ENCODE measurements around the gene IQSEC1.

The IQSEC1 gene

GRCh38 chr3:13080026-13080425 is 6.8 kb upstream of the IQSEC1 start:
- DNase-seq (ENCODE audit: low read depth), result no peak
- TF ChIP-seq, protein P1, sequence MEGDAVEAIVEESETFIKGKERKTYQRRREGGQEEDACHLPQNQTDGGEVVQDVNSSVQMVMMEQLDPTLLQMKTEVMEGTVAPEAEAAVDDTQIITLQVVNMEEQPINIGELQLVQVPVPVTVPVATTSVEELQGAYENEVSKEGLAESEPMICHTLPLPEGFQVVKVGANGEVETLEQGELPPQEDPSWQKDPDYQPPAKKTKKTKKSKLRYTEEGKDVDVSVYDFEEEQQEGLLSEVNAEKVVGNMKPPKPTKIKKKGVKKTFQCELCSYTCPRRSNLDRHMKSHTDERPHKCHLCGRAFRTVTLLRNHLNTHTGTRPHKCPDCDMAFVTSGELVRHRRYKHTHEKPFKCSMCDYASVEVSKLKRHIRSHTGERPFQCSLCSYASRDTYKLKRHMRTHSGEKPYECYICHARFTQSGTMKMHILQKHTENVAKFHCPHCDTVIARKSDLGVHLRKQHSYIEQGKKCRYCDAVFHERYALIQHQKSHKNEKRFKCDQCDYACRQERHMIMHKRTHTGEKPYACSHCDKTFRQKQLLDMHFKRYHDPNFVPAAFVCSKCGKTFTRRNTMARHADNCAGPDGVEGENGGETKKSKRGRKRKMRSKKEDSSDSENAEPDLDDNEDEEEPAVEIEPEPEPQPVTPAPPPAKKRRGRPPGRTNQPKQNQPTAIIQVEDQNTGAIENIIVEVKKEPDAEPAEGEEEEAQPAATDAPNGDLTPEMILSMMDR (conservative IDR thresholded peaks at IDR 0.05; ENCODE audit: low read depth, low read length), result no peak
- no peak overlapping the region for H3K4me3 ChIP-seq (ENCODE audit: low read depth, low read length)

GRCh38 chr3:13079510-13079909 is 6.3 kb upstream of the IQSEC1 start:
- H3K4me3 ChIP-seq (ENCODE audit: low read depth, low read length), result no peak overlapping the region
- TF ChIP-seq, protein P1 (conservative IDR thresholded peaks at IDR 0.05; ENCODE audit: low read depth, low read length), result no peak
- DNase-seq (ENCODE audit: low read depth), result no peak

DNA sequence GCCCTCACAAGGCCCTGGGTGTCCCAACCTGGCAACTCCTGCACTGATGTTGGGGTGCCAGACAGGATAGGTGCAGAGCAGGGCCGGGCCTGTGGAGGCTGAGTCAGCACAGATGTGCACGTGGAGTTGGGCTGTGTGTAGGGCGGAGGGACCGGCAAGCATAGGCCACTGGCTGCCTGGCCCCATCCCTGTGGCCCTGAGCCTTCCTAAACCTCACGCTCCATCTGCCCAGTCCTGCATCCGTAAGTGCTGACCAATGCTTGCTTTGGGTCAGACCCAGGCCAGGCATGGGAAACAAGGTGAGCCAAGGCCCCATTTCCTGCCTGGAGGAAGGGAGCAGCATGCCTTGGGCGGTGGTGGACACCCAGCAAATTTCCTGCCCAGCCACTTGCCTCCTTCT is 5.8 kb upstream of the IQSEC1 start:
- TF ChIP-seq, protein P1 (conservative IDR thresholded peaks at IDR 0.05; ENCODE audit: low read depth, low read length), result no peak
- no peak for DNase-seq (ENCODE audit: low read depth)
- no peak overlapping the region for H3K4me3 ChIP-seq (ENCODE audit: low read depth, low read length)

- no peak for DNase-seq (ENCODE audit: low read depth)
- H3K4me3 ChIP-seq (ENCODE audit: low read depth, low read length), result no peak overlapping the region
- TF ChIP-seq, protein P1 (conservative IDR thresholded peaks at IDR 0.05; ENCODE audit: low read depth, low read length), result no peak
Measured at GRCh38 chr3:13078163-13078905, 5.1 kb upstream of the IQSEC1 start.

DNA sequence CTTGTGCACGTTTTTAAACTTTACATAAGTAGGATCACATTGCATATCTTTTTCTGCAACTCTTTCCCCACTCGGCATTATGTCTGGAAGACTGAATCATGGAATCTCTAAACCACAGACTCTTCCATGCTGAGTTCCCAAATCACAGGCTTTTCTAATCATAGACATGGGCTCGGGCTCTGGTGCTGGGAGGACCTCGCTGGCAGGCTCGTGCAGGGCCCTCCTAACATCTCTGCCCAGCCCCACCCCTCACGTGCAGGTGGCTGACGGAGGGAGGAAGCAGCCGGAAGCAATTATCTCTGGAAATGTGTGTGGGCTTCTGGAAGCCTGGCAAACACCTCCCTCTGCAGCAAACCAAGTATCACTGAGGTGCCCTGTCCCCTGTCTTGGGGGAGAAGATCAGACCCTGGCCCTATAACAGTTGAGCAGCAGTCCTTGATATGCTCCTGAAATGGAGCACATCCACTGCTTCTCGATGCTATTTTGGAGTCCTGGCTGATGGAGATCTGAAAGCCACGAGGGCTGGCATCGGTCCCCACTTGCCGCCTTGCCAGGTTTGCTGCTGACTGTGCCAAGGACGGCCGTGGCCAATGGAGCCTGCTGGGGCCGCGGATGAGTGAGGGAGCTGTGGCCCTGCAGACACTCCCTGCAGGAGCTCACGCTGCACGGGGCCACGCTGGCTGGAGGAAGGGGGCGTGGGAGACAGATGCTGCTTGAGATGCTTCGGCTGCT is 4.4 kb upstream of the IQSEC1 start:
- TF ChIP-seq, protein P1 (conservative IDR thresholded peaks at IDR 0.05; ENCODE audit: low read depth, low read length), result no peak
- no peak for DNase-seq (ENCODE audit: low read depth)
- no peak overlapping the region for H3K4me3 ChIP-seq (ENCODE audit: low read depth, low read length)

GRCh38 chr3:13075986-13076654 is 2.9 kb upstream of the IQSEC1 start:
- TF ChIP-seq, protein P1 (conservative IDR thresholded peaks at IDR 0.05; ENCODE audit: low read depth, low read length), result no peak
- DNase-seq (ENCODE audit: low read depth), result no peak
- no peak overlapping the region for H3K4me3 ChIP-seq (ENCODE audit: low read depth, low read length)
